NCI-H1105 treated with DMSO at 0.1 percent for 48 hours (cell line): ENCODE results near the gene CDK14.

Experiments used
- DNase-seq: peaks from one replicate; lab custom pipeline; 2025; lab: John Stamatoyannopoulos, UW

CDK14 gene

GRCh38 chr7:91091631-91092030 is 495.5 kb downstream of the CDK14 start:
- DNase-seq = no peak

GRCh38 chr7:91093181-91093580 is 497.1 kb downstream of the CDK14 start:
- no peak for DNase-seq

GRCh38 chr7:91098566-91098965 is 502.4 kb downstream of the CDK14 start:
- DNase-seq = no peak

GRCh38 chr7:91103363-91103762 is 507.2 kb downstream of the CDK14 start:
- DNase-seq = no peak

GRCh38 chr7:91107460-91107859 is 511.3 kb downstream of the CDK14 start:
- no peak for DNase-seq

GRCh38 chr7:91109200-91109599 is 513.1 kb downstream of the CDK14 start:
- DNase-seq = no peak

- no peak for DNase-seq
Measured at GRCh38 chr7:91112902-91113341, 516.8 kb downstream of the CDK14 start.

- DNase-seq = no peak
Measured at GRCh38 chr7:91114232-91114631, 518.1 kb downstream of the CDK14 start.

- no peak for DNase-seq
Measured at GRCh38 chr7:91126762-91127161, 530.6 kb downstream of the CDK14 start.

GRCh38 chr7:91127325-91127724 is 531.2 kb downstream of the CDK14 start:
- DNase-seq = no peak

- DNase-seq = no peak
Measured at GRCh38 chr7:91127959-91128358, 531.8 kb downstream of the CDK14 start.

GRCh38 chr7:91128683-91129348 is 532.7 kb downstream of the CDK14 start:
- no peak for DNase-seq

GRCh38 chr7:91135300-91135699 is 539.2 kb downstream of the CDK14 start:
- no peak for DNase-seq

- DNase-seq = no peak
Measured at GRCh38 chr7:91135703-91136430, 539.7 kb downstream of the CDK14 start.

GRCh38 chr7:91137153-91137787 is 541.1 kb downstream of the CDK14 start:
- no peak for DNase-seq

- peak; percentile 82 for DNase-seq
Measured at GRCh38 chr7:91137788-91138368, 541.8 kb downstream of the CDK14 start.

GRCh38 chr7:91140286-91140685 is 544.2 kb downstream of the CDK14 start:
- no peak for DNase-seq

- no peak for DNase-seq
Measured at GRCh38 chr7:91140982-91141381, 544.9 kb downstream of the CDK14 start.

- DNase-seq = no peak
Measured at GRCh38 chr7:91142743-91143142, 546.6 kb downstream of the CDK14 start.

GRCh38 chr7:91149341-91150246 is 553.5 kb downstream of the CDK14 start:
- no peak for DNase-seq

- no peak for DNase-seq
Measured at GRCh38 chr7:91151916-91152315, 555.8 kb downstream of the CDK14 start.
